ENCODE data around the gene MAP4.

The MAP4 gene

DNA sequence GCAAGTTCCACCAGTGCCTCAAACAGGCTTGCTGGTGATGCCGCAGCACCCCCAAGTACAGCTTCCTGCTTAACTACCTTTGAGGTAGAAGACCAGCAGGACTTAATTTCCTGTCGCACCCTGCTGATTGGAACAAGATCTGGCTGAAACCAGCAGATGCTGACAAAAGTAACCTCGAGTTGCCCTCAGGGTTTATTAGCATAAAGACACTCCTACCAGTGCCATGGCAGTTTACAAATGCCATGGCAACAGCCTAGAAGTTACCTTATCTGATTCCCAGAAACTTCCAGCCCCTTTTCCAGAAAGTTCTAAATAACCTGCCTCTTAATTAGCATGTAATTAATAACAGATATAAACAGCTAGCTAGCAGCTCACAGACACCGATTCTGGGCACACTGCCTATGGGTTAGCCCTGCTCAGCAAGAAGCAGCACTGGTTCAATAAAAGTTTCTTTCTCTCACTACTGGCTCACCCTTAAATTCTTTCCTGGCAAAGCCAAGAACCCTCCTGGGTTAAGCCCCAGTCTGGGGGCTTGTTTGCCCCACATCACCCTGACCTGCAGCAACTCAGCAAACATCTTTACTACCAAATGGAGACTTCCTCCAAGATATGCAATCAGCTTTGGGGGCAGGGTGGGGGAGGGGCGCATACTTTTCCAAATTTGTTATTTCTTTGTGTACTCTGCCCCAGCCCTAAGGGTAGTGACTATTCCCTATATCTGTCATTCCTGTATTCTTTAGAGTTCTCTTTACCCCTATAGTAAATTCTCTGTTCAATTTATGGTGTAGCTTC lies 54.2 kb downstream of the MAP4 start:
- peak; percentile 65 for DNase-seq (ENCODE audit: low read depth, low spot score)

DNA sequence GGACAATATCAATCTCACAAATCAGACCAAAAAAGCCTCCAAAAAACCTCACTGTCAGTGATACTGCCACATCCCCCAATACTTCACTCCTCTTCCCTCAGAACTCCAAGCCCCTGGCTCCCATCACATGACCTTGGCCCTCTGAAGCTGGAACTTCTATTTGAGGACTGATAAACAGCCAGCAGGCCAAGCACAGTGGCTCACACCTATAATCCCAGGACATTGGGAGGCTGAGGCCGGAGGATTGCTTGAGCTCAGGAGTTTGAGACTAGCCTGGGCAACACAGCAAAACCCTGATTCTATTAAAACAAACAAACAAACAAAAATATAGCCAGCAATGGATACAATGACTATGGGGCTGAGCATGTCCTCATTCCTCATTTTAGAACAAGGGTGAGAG lies 55.2 kb downstream of the MAP4 start:
- no peak for DNase-seq (ENCODE audit: low read depth, low spot score)

GRCh38 chr3:47956521-47956920 lies 59.7 kb downstream of the MAP4 start:
- DNase-seq (ENCODE audit: low read depth, low spot score) = no peak

- DNase-seq (ENCODE audit: low read depth, low spot score) = peak; percentile 40
These were observed 61.6 kb downstream of the MAP4 start for GRCh38 chr3:47954567-47954966.

DNA sequence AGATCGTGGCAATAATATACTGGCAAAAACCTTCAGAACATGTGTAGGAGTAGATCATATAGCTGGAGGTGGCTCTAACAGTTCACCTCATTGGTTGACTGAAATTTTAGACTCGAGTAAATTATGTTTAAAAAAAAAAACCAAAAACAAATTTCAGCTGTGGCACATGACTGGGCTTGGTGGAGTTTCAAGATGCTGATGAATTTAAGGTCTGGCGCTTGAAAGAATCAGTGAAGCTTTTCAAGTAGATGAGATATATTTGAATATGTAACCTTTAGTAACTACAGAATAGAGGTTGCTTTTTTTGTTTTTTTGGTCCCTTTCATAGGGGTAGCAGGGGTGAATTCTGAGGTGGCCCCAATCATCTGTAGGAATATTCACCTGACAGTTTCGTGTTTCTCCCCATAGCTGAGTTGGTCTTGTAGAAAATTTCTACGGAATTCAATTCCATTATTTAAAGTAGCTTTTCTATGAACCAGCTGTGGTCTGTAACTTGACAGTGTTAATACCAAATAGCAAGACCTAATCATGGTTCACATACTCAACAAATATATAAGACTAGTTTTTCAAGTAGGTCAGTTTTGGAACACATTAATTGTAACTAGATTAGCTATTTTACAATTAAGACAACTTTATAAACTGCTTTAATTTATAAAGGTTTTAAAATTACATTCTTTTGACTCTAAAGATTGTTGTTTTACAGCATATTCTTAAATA lies 65.6 kb downstream of the MAP4 start:
- DNase-seq (ENCODE audit: low read depth, low spot score) = no peak

- DNase-seq (ENCODE audit: low read depth, low spot score) = no peak
These were observed 66.2 kb downstream of the MAP4 start for GRCh38 chr3:47949979-47950378.

GRCh38 chr3:47940232-47940631 lies 76.0 kb downstream of the MAP4 start:
- no peak for DNase-seq (ENCODE audit: low read depth, low spot score)

DNA sequence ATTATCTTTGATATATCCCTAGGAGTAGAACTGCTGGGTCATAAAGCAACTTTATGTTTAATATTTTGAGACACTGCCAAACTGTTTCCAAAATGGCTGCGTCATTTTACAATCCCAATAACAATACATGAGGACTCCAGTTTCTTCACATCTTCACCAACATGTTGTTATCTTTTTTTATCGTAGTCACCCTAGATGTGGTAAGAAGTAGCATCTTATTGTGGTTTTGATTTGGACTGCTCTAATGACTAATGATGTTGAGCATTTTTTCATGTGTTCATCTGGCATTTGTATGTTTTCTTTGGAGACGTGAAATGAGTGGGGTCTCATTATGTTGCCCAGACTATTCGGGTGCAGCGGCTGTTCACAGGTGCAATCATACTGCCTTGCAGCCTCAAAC lies 83.8 kb downstream of the MAP4 start:
- peak; percentile 22 for DNase-seq (ENCODE audit: low read depth, low spot score)

DNA sequence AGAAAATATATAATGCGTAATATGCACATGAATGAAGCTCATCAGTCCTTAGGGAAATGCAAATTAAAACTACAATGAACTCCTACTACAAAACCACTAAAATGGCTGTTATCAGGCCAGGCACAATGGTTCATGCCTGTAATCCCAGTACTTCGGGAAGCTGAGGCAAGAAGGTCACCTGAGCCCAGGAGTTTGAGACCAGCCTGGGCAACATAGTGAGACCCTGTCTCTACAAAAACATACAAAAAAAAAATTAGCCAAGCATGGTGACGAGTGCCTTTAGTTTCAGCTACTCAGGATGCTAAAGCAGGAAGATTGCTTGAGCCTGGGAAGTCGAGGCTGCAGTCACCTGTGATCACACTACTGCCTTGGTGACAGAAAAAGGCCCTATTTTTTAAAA lies 85.2 kb downstream of the MAP4 start:
- no peak for DNase-seq (ENCODE audit: low read depth, low spot score)

GRCh38 chr3:47916696-47917095 lies 99.5 kb downstream of the MAP4 start:
- no peak for DNase-seq (ENCODE audit: low read depth, low spot score)

DNA sequence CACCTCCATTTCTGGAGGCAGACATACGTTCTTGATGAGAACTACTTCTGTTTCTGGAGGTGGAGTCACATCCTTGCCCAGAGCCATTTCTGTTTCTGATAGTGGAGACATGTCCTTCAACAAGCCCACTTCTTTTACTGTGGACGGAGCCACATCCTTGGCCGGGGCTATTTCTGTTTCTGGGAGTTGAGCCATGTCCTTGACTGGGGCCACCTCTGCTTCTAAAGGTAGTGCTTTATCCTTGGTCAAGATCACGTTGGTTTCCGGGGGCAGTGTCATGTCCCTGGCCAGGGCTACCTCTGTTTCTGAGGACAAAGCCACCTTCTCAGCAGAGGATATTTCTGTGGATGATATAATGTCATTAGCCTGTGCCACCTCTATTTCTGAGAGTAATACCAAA lies 100.0 kb downstream of the MAP4 start:
- DNase-seq (ENCODE audit: low read depth, low spot score) = no peak

GRCh38 chr3:47912006-47912504 lies 104.2 kb downstream of the MAP4 start:
- DNase-seq (ENCODE audit: low read depth, low spot score) = no peak

GRCh38 chr3:47910777-47911440 lies 105.3 kb downstream of the MAP4 start:
- DNase-seq (ENCODE audit: low read depth, low spot score) = peak; percentile 91

DNA sequence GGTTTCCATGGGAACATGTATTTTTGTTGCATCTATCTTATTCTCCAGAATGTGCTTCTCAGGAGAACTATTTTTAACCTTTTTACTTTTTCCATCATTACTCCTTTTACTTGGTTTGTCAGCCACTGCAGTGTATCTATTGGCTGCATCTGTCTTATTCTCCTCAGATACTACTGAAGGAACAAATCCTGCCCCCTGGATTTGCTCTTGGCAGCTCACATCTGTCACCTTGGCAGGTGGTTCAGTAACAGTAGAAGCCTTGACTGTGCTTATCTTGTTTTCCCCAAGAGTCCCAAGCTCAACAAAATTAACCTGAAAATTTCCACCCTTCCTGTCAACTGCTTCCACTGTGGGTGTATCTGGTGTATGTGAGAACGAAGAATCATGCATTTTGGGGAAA lies 106.0 kb downstream of the MAP4 start:
- DNase-seq (ENCODE audit: low read depth, low spot score) = no peak

GRCh38 chr3:47909607-47910006 lies 106.6 kb downstream of the MAP4 start:
- DNase-seq (ENCODE audit: low read depth, low spot score) = no peak

DNA sequence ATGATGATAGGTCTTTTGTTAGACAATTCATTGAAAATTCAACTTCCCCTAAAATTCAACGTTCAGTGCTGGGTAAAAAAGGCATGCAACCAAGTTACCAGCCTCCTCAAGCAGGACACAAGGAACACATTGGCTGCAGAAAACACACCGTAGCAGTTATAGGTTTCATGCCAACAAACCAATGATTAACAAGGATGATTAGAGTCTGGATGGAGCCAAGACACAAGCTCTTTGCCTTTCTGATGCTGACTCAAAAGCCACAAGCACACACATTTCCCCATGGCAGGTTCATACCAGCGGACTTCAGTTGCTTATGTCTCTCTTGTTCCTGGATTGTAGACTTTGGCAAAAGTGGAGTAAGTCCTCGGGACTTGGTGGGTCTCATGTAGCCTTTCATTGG lies 107.5 kb downstream of the MAP4 start:
- peak; percentile 21 for DNase-seq (ENCODE audit: low read depth, low spot score)

GRCh38 chr3:47907784-47908183 lies 108.4 kb downstream of the MAP4 start:
- no peak for DNase-seq (ENCODE audit: low read depth, low spot score)

- no peak for DNase-seq (ENCODE audit: low read depth, low spot score)
These were observed 113.5 kb downstream of the MAP4 start for GRCh38 chr3:47902746-47903145.

DNA sequence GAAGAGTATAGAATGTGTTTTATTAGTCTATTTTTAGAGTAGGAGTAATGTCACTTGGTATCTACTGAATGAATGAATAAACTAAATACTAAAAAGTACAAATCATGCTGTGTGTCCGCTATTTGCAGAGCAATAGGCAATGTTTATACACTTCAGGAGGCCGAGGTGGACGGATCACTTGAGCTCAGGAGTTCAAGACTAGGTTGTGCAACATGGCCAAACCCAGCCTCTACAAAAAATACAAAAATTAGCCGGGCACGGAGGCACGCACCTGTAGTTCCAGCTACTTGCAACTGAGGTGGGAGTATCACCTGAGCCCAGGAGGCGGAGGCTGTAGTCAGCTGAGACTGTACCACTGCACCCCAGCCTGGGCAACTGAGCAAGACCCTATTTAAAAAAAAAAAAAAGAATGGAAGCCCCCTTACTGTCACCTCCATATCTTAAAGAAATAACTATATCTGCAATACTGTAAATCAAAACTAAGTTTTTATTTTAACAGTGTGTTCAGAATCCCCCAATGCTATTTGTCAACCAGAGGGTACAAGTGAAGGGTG lies 114.9 kb downstream of the MAP4 start:
- no peak for DNase-seq (ENCODE audit: low read depth, low spot score)

GRCh38 chr3:47899495-47900108 lies 116.6 kb downstream of the MAP4 start:
- peak; percentile 79 for DNase-seq (ENCODE audit: low read depth, low spot score)

- no peak for DNase-seq (ENCODE audit: low read depth, low spot score)
These were observed 118.3 kb downstream of the MAP4 start for GRCh38 chr3:47897954-47898353.

DNA sequence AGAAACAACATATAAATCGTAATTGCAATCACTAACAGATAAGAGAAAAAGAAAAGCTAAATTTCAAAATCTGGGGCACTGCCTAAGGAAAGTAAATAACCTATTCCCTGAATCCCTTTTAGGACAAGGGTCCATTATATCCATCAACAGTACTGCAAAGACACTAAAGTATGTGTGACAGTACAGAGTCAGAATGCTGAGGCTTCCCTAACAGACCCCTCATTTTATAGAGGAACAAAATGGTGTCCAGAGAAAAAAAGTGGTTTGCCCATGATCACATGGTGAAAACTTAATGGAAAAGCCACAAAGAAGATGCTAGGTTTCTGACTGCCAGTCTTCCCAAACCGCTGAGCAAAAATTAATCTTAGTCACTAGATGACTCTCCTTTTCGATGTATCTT lies 119.5 kb downstream of the MAP4 start:
- no peak for DNase-seq (ENCODE audit: low read depth, low spot score)
